SU-DHL-6 (cell line): ENCODE data around the gene PNMA1.

Source experiments
- H2AFZ ChIP-seq: fragments of 200-600 bp; sonication (generic); 2 replicates; pipeline ENCODE4 v1.6.1; 2014; ENCODE audit warnings: low read depth, mild to moderate bottlenecking, moderate library complexity, mixed read lengths, antibody characterized with exemption, low read length; ENCODE audit not compliant: severe bottlenecking
- H3F3A ChIP-seq: fragments of 200-600 bp; shearing (Covaris generic); 2 replicates; pipeline ENCODE4 v1.6.0; 2016; ENCODE audit warnings: antibody characterized with exemption, mild to moderate bottlenecking; ENCODE audit not compliant: insufficient read depth
- H3K27ac ChIP-seq: fragments of 200-600 bp; sonication (generic); 2 replicates; pipeline ENCODE4 v1.5.1; 2016; ENCODE audit warnings: low read depth, mild to moderate bottlenecking, low read length, moderate library complexity, mixed read lengths
- H3K27me3 ChIP-seq: fragments of 200-600 bp; sonication (generic), shearing (Covaris generic); 2 replicates; pipeline ENCODE4 v1.6.0; 2014; ENCODE audit warnings: mild to moderate bottlenecking, low read length
- H3K36me3 ChIP-seq: fragments of 200-600 bp; sonication (generic); 2 replicates; pipeline ENCODE4 v1.6.1; 2014; ENCODE audit warnings: mild to moderate bottlenecking, low read length, mixed read lengths
- H3K4me2 ChIP-seq: fragments of 300-600, 200-600 bp; shearing (Covaris generic), sonication (generic); 2 replicates; pipeline ENCODE4 v1.6.0; 2014; ENCODE audit warnings: low read length, low read depth, mild to moderate bottlenecking; ENCODE audit not compliant: poor library complexity, severe bottlenecking
- H3K4me3 ChIP-seq: fragments of 200-600 bp; sonication (generic); 2 replicates; pipeline ENCODE4 v1.5.1; 2014; ENCODE audit warnings: antibody characterized with exemption, low read length, mild to moderate bottlenecking, mixed read lengths; ENCODE audit not compliant: insufficient read depth, poor library complexity, severe bottlenecking
- H3K79me2 ChIP-seq: fragments of 200-600 bp; sonication (generic); 2 replicates; pipeline ENCODE4 v1.6.1; 2014; ENCODE audit warnings: mild to moderate bottlenecking, low read length, moderate library complexity; ENCODE audit not compliant: insufficient read depth
- H3K9ac ChIP-seq: fragments of 200-600 bp; sonication (generic); 2 replicates; pipeline ENCODE4 v1.7.0; 2014; ENCODE audit warnings: mild to moderate bottlenecking, low read length
- H3K9me2 ChIP-seq: fragments of 200-600 bp; sonication (generic); replicated peaks from 2 replicates; pipeline ENCODE4 v1.6.1; 2014; ENCODE audit warnings: low read length; ENCODE audit not compliant: insufficient read depth
- H3K9me3 ChIP-seq: fragments of 200-600 bp; sonication (generic); 2 replicates; pipeline ENCODE4 v1.6.1; 2014; ENCODE audit warnings: low read length, mixed read lengths; ENCODE audit not compliant: insufficient read depth
- H4K20me1 ChIP-seq: fragments of 200-600 bp; sonication (generic); 2 replicates; pipeline ENCODE4 v1.6.1; 2014; ENCODE audit warnings: low read depth, mild to moderate bottlenecking, antibody characterized with exemption, low read length, moderate library complexity, mixed read lengths
- CTCF ChIP-seq: fragments of 200-600 bp; sonication (generic); IDR thresholded peaks from one replicate; pipeline ENCODE4 v1.5.1; 2017; ENCODE audit warnings: antibody characterized with exemption, mild to moderate bottlenecking, low read length, moderate library complexity; ENCODE audit not compliant: insufficient read depth, poor library complexity, severe bottlenecking
- EZH2phosphoT487 ChIP-seq: fragments of 200-600 bp; sonication (generic), shearing (Covaris generic); conservative IDR thresholded peaks from 2 replicates; pipeline ENCODE4 v1.6.1; 2018; ENCODE audit warnings: mild to moderate bottlenecking, antibody characterized with exemption, low read length, moderate library complexity, mixed read lengths

The PNMA1 gene

GRCh38 chr14:73743431-73743931 lies 29.3 kb upstream of the PNMA1 start:
- Histone ChIP-seq H4K20me1 (peaks cover 11% of the 10 kb centered on the region; the same call in 1 of the 2 replicates), H3K27me3 (no peaks in the 10 kb centered on the region), H3K79me2 (peaks cover 100% of the 10 kb centered on the region), H3K9me2 (no peaks in the 10 kb centered on the region), H3K36me3 (no peaks in the 10 kb centered on the region), H3K9ac (peak overlapping the region; percentile 49), H2AFZ (no peak overlapping the region), H3K9me3 (no peaks in the 10 kb centered on the region), H3K27ac (peak overlapping the region; percentile 84), H3F3A (0 out of 2 replicates have a peak, but pooled peaks cover 13% of the 10 kb centered on the region), H3K4me2 (peak overlapping the region; percentile 58), H3K4me3 (peak overlapping the region; percentile 4)
- TF ChIP-seq EZH2phosphoT487 (no peak), CTCF (no peak)

- Histone ChIP-seq H3K27me3 (no peaks in the 10 kb centered on the region), H3K9ac (peak overlapping the region; percentile 49), H3K27ac (peak overlapping the region; percentile 84), H3K9me3 (no peaks in the 10 kb centered on the region), H3K79me2 (peaks cover 95% of the 10 kb centered on the region), H3K36me3 (no peaks in the 10 kb centered on the region), H4K20me1 (peaks cover 7% of the 10 kb centered on the region; the same call in 1 of the 2 replicates), H3K4me3 (peak overlapping the region; percentile 4), H3K9me2 (no peaks in the 10 kb centered on the region), H2AFZ (no peak overlapping the region), H3K4me2 (peak overlapping the region; percentile 58), H3F3A (0 out of 2 replicates have a peak, but pooled peaks cover 9% of the 10 kb centered on the region)
- no peak for TF ChIP-seq CTCF
- no peak for TF ChIP-seq EZH2phosphoT487
These were observed 28.5 kb upstream of the PNMA1 start for GRCh38 chr14:73742520-73743238.

GRCh38 chr14:73741876-73742519 lies 27.8 kb upstream of the PNMA1 start:
- Histone ChIP-seq H3K9ac (peak overlapping the region; percentile 49), H3K27ac (peak overlapping the region; percentile 84), H4K20me1 (peaks cover 5% of the 10 kb centered on the region; the same call in 1 of the 2 replicates), H3K36me3 (peaks cover 1% of the 10 kb centered on the region; the same call in 1 of the 2 replicates), H3K4me3 (no peak overlapping the region), H3F3A (0 out of 2 replicates have a peak, but pooled peaks cover 9% of the 10 kb centered on the region), H3K79me2 (peaks cover 95% of the 10 kb centered on the region), H2AFZ (no peak overlapping the region), H3K4me2 (peak overlapping the region; percentile 58), H3K9me3 (no peaks in the 10 kb centered on the region), H3K9me2 (no peaks in the 10 kb centered on the region), H3K27me3 (no peaks in the 10 kb centered on the region)
- no peak for TF ChIP-seq EZH2phosphoT487
- TF ChIP-seq CTCF: no peak
